Measurements from ENCODE around the gene ACTN3. TPM values are rescaled to one million over a fixed set of nuclear protein-coding genes. Genes with fewer than 3 reads are reported as not detected.

ACTN3 gene
- total RNA-seq = under 1 TPM; 0.31 to 0.33 TPM
- polyA plus RNA-seq = not detected

GRCh38 chr11:66546368-66546965 is at the start of gene ACTN3:
Gene ACTN3, plus strand, starts transcription at chr11:66546903. Its CDS starts 35 bp downstream, at chr11:66546938.
- peaks cover 34 to 48% (median 45%) of the 10 kb centered on the region in 3 donors for H3K4me1 Mint-ChIP-seq
- ChIA-PET POLR2A (interaction anchor here (0.5 to 2.2 kb wide), 10 partner anchors 22 to 1425 kb away, joined by 3 to 17 read pairs (median 6); partner anchors contain the start of genes CTSF, DPP3, FAU and PELI3), CTCF (interaction anchor here (1.0 to 2.4 kb wide), 8 partner anchors 12 to 138 kb away, joined by 3 to 11 read pairs (median 4); partner anchors contain the start of genes CTSF and RBM4B)
- peaks cover 0 to 32% (median 9%) of the 10 kb centered on the region in 3 donors for H3K36me3 Mint-ChIP-seq
- H3K27ac Mint-ChIP-seq = peak within 1 kb of the TSS; percentile 78 to 94 (median 86)
- no peaks in the 10 kb centered on the region for H3K9me3 Mint-ChIP-seq
- Histone ChIP-seq H3K27ac (ENCODE audit: low read depth, low read length) (peak within 1 kb of the TSS; percentile 75), H3K4me1 (ENCODE audit: insufficient read depth, low read length) (peaks cover 32% of the 10 kb centered on the region), H3K4me3 (ENCODE audit: low read length) (peak within 1 kb of the TSS; percentile 92), H3K36me3 (ENCODE audit: insufficient read depth, low read length) (no peaks in the 10 kb centered on the region), H3K9me3 (ENCODE audit: low read length) (no peaks in the 10 kb centered on the region), H3K27me3 (ENCODE audit: insufficient read depth, low read length, poor library complexity, severe bottlenecking) (no peaks in the 10 kb centered on the region)
- H3K27me3 Mint-ChIP-seq = peaks cover 0 to 6% of the 10 kb centered on the region in 2 donors
- DNase-seq = peak in 1 of 5 donors; percentile 16
- H3K4me3 Mint-ChIP-seq = peak within 1 kb of the TSS; percentile 86 to 95 (median 92)

- Histone ChIP-seq H3K27me3 (ENCODE audit: insufficient read depth, low read length, poor library complexity, severe bottlenecking) (no peaks in the 10 kb centered on the region), H3K9me3 (ENCODE audit: low read length) (no peaks in the 10 kb centered on the region), H3K36me3 (ENCODE audit: insufficient read depth, low read length) (no peaks in the 10 kb centered on the region), H3K4me3 (ENCODE audit: low read length) (no peak overlapping the region), H3K27ac (ENCODE audit: low read depth, low read length) (no peak overlapping the region), H3K4me1 (ENCODE audit: insufficient read depth, low read length) (no peaks in the 10 kb centered on the region)
- ChIA-PET CTCF (no interaction called here), POLR2A (no interaction called here)
- Mint-ChIP-seq H3K27ac (no peak overlapping the region), H3K4me1 (peaks cover 0 to 2% (median 0%) of the 10 kb centered on the region in 3 donors), H3K4me3 (no peak overlapping the region), H3K36me3 (peaks cover 0 to 49% (median 9%) of the 10 kb centered on the region in 3 donors), H3K9me3 (no peaks in the 10 kb centered on the region), H3K27me3 (no peaks in the 10 kb centered on the region)
- DNase-seq = no peak
Observed at GRCh38 chr11:66497206-66497605, 49.5 kb upstream of the ACTN3 start.

GRCh38 chr11:66498506-66498905 is 48.2 kb upstream of the ACTN3 start:
- POLR2A ChIA-PET = no interaction called here
- Histone ChIP-seq H3K36me3 (ENCODE audit: insufficient read depth, low read length) (no peaks in the 10 kb centered on the region), H3K4me3 (ENCODE audit: low read length) (no peak overlapping the region), H3K27me3 (ENCODE audit: insufficient read depth, low read length, poor library complexity, severe bottlenecking) (no peaks in the 10 kb centered on the region), H3K4me1 (ENCODE audit: insufficient read depth, low read length) (no peaks in the 10 kb centered on the region), H3K9me3 (ENCODE audit: low read length) (no peaks in the 10 kb centered on the region), H3K27ac (ENCODE audit: low read depth, low read length) (no peak overlapping the region)
- DNase-seq = no peak
- Mint-ChIP-seq H3K36me3 (peaks cover 0 to 45% (median 9%) of the 10 kb centered on the region in 3 donors), H3K4me1 (no peaks in the 10 kb centered on the region), H3K9me3 (no peaks in the 10 kb centered on the region), H3K27ac (no peak overlapping the region), H3K4me3 (no peak overlapping the region), H3K27me3 (no peaks in the 10 kb centered on the region)
- CTCF ChIA-PET = no interaction called here

- no peak overlapping the region for H3K4me3 Mint-ChIP-seq
- no peak overlapping the region for H3K27ac ChIP-seq (ENCODE audit: low read depth, low read length)
- no peaks in the 10 kb centered on the region for H3K27me3 Mint-ChIP-seq
- H3K4me1 Mint-ChIP-seq = peaks cover 1 to 4% (median 4%) of the 10 kb centered on the region in 3 donors
- H3K4me3 ChIP-seq (ENCODE audit: low read length) = no peak overlapping the region
- H3K4me1 ChIP-seq (ENCODE audit: insufficient read depth, low read length) = peaks cover 4% of the 10 kb centered on the region
- H3K27me3 ChIP-seq (ENCODE audit: insufficient read depth, low read length, poor library complexity, severe bottlenecking) = no peaks in the 10 kb centered on the region
- ChIA-PET POLR2A (no interaction called here), CTCF (no interaction called here)
- no peaks in the 10 kb centered on the region for H3K9me3 Mint-ChIP-seq
- no peak overlapping the region for H3K27ac Mint-ChIP-seq
- no peak for DNase-seq
- no peaks in the 10 kb centered on the region for H3K9me3 ChIP-seq (ENCODE audit: low read length)
- peaks cover 5% of the 10 kb centered on the region for H3K36me3 ChIP-seq (ENCODE audit: insufficient read depth, low read length)
- H3K36me3 Mint-ChIP-seq = peaks cover 0 to 41% (median 9%) of the 10 kb centered on the region in 3 donors
Observed at GRCh38 chr11:66505276-66505816, 41.4 kb upstream of the ACTN3 start.

- Histone ChIP-seq H3K27ac (ENCODE audit: low read depth, low read length) (no peak overlapping the region), H3K36me3 (ENCODE audit: insufficient read depth, low read length) (peaks cover 5% of the 10 kb centered on the region), H3K9me3 (ENCODE audit: low read length) (no peaks in the 10 kb centered on the region), H3K4me3 (ENCODE audit: low read length) (no peak overlapping the region), H3K4me1 (ENCODE audit: insufficient read depth, low read length) (peaks cover 11% of the 10 kb centered on the region), H3K27me3 (ENCODE audit: insufficient read depth, low read length, poor library complexity, severe bottlenecking) (no peaks in the 10 kb centered on the region)
- H3K27ac Mint-ChIP-seq = peak overlapping the region in 4 of 8 donors; percentile 22 to 82 (median 36)
- H3K36me3 Mint-ChIP-seq = peaks cover 0 to 44% (median 6%) of the 10 kb centered on the region in 3 donors
- peak overlapping the region in 2 of 7 donors; percentile 20 to 58 for H3K4me3 Mint-ChIP-seq
- H3K27me3 Mint-ChIP-seq = no peaks in the 10 kb centered on the region
- peaks cover 12 to 24% (median 17%) of the 10 kb centered on the region in 3 donors for H3K4me1 Mint-ChIP-seq
- ChIA-PET POLR2A (interaction anchor here (1.2 to 1.9 kb wide), 2 partner anchors 29 to 108 kb away, joined by 3 to 12 read pairs; partner anchors contain the start of gene DPP3), CTCF (interaction anchor here (0.9 to 1.2 kb wide), 3 partner anchors 18 to 99 kb away, joined by 3 read pairs; partner anchors contain the start of gene DPP3)
- DNase-seq = no peak
- no peaks in the 10 kb centered on the region for H3K9me3 Mint-ChIP-seq
Observed at GRCh38 chr11:66509131-66509561, 37.6 kb upstream of the ACTN3 start.

GRCh38 chr11:66510271-66510989 is 36.3 kb upstream of the ACTN3 start, which contains the start of gene BBS1:
Gene BBS1, plus strand, starts transcription at chr11:66510635. Its CDS starts 25 bp downstream, at chr11:66510660.
- Mint-ChIP-seq H3K4me1 (peaks cover 12 to 24% (median 17%) of the 10 kb centered on the region in 3 donors), H3K27me3 (no peaks in the 10 kb centered on the region), H3K4me3 (peak within 1 kb of the TSS; percentile 86 to 94 (median 90)), H3K9me3 (no peaks in the 10 kb centered on the region), H3K27ac (peak within 1 kb of the TSS; percentile 65 to 94 (median 82)), H3K36me3 (peaks cover 0 to 41% (median 6%) of the 10 kb centered on the region in 3 donors)
- ChIA-PET CTCF (interaction anchor here (0.7 to 1.2 kb wide), 3 partner anchors 19 to 693 kb away, joined by 3 to 5 read pairs (median 3); no protein-coding TSS in a partner anchor), POLR2A (interaction anchor here (1.2 to 1.9 kb wide), 2 partner anchors 30 to 107 kb away, joined by 3 to 12 read pairs; partner anchors contain the start of gene DPP3)
- peak within 1 kb of the TSS; percentile 19 for H3K27ac ChIP-seq (ENCODE audit: low read depth, low read length)
- H3K4me3 ChIP-seq (ENCODE audit: low read length) = peak within 1 kb of the TSS; percentile 65
- no peaks in the 10 kb centered on the region for H3K9me3 ChIP-seq (ENCODE audit: low read length)
- H3K36me3 ChIP-seq (ENCODE audit: insufficient read depth, low read length) = no peaks in the 10 kb centered on the region
- no peaks in the 10 kb centered on the region for H3K27me3 ChIP-seq (ENCODE audit: insufficient read depth, low read length, poor library complexity, severe bottlenecking)
- DNase-seq = peak; percentile 65 to 84 (median 71)
- H3K4me1 ChIP-seq (ENCODE audit: insufficient read depth, low read length) = peaks cover 11% of the 10 kb centered on the region

GRCh38 chr11:66510990-66511339 is 35.7 kb upstream of the ACTN3 start:
- Histone ChIP-seq H3K27me3 (ENCODE audit: insufficient read depth, low read length, poor library complexity, severe bottlenecking) (no peaks in the 10 kb centered on the region), H3K27ac (ENCODE audit: low read depth, low read length) (peak overlapping the region; percentile 19), H3K36me3 (ENCODE audit: insufficient read depth, low read length) (no peaks in the 10 kb centered on the region), H3K4me3 (ENCODE audit: low read length) (peak overlapping the region; percentile 65), H3K4me1 (ENCODE audit: insufficient read depth, low read length) (peaks cover 11% of the 10 kb centered on the region), H3K9me3 (ENCODE audit: low read length) (no peaks in the 10 kb centered on the region)
- Mint-ChIP-seq H3K27ac (peak overlapping the region in 7 of 8 donors; percentile 65 to 94 (median 82)), H3K36me3 (peaks cover 0 to 41% (median 6%) of the 10 kb centered on the region in 3 donors), H3K4me1 (peaks cover 12 to 24% (median 17%) of the 10 kb centered on the region in 3 donors), H3K9me3 (no peaks in the 10 kb centered on the region), H3K27me3 (no peaks in the 10 kb centered on the region), H3K4me3 (peak overlapping the region; percentile 86 to 94 (median 90))
- no peak for DNase-seq
- ChIA-PET CTCF (interaction anchor here (0.8 kb wide), 1 partner anchor 25 kb away, joined by 3 read pairs; no protein-coding TSS in a partner anchor), POLR2A (interaction anchor here (1.9 kb wide), 1 partner anchor 31 kb away, joined by 12 read pairs; the partner anchor contains the start of gene DPP3)
